Superior temporal gyrus (tissue), 1 donor: ENCODE results near the gene TSEN2.

Experiments
- DNase-seq: peaks from one replicate; pipeline ENCODE4 v3.0.0-alpha.2; 2016; ENCODE audit errors: extremely low spot score

Gene TSEN2

DNA sequence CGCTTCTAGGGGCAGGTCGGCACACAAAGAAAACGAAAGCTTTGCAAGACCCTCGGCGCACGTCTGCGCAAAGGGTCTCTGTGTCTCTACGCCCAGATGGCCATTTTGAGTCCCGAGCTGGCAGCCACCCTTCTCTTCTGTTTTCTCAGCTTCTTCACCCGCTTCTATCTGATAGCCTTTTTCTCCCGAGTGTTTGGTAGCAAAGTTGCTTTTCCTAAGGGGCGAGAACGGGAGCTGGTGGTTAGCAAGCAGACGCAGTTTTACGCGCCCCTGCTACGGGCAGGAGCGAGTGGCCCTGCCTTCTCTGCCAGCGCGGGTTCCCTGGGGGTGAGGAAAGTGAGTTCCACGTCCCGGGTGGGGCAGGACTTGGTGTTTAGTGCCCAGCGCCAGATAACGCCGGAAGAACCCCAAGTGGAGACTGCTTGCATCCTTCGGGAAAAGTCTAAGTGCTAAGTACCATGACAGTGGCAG lies 69.7 kb downstream of the TSEN2 start:
- DNase-seq = peak; percentile 35

DNA sequence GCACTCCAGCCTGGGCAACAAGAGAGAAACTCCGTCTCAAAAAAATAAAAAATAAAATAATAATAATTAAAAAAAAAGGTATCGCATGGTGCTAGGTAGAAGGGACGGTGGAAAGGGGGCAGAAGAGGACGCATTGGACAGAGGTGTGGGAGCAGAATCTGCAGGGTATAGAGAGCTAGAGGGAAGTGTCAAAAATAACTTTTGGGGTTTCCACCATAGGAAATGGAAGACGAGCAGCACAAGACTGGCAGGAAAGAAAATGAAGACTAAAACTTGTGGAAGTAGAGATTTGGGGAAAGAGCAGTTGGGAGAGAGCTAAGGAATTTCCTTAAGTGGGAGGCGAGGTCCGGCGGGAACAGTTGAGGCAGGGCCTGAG lies 72.0 kb downstream of the TSEN2 start:
- no peak for DNase-seq

DNA sequence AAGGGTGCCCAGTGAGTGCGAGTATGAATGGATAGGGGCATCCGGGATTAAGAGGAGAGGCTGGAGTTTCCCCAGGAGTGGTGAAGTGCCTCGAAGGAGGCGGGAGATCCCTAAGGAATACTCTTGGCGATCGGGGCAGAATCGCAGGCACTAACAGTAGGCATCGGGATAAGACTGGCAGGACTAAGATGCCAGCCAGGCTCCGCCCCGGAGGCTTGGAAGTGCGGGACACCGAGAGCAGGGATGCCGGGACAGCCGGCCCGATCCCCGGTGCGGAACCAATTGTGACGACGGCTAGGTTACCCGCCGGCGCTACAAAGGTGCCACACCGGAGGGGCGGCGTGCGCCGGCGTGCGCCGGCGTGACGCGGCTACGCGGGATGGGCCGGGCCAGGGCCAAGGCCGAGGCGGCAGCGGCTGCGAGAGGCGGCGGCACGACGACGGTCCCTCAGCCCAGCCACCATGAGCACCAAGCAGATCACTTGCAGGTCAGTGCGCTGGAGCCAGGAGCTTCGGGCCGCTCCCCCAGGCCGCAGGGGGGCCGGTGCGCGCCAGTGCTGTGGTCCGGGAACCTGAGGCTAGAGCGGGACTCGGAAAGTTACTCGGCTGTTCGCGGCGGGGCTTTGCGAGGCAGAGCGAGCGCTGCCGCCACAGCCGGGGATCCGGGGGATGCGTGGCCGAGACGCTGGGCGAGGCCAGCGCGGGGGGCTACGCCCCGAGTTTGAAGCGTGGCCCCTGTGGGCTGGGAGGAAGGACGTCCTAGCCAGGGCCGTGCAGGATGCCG lies 72.6 kb downstream of the TSEN2 start, which contains the start of gene MKRN2:
MKRN2 (plus strand) TSS at position 398 of the 783 bp plus-strand sequence; CDS start at position 462, 64 bp downstream.
- peak; percentile 87 for DNase-seq

DNA sequence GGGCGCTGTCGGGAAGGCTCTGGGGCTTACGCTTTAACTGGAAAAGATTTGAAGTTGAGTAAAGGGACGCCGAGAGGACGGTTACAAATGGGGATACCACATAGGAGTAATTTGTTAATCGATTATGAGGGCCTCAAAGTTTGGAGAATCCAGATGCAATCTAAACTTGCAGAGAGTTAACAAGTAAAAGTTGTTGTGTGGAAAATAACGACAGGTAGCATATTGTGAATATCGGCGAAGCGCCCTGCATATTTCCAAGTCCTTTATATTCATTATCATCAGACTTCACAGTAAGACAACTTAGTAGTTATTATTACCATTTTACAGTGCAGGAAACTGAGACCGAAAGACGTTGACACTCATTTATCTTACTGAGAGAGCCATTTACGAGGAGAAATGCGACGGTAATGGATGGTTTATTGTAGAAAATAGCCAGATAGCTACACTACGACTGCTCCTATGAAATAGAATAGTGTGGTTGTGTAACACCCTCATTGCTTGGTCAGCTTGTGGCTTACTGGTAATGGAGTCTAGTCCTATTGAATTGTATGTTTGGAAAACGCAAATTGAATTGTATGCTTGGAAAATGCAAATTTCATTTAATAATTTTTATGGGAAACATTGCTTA lies 73.3 kb downstream of the TSEN2 start:
- peak; percentile 60 for DNase-seq

DNA sequence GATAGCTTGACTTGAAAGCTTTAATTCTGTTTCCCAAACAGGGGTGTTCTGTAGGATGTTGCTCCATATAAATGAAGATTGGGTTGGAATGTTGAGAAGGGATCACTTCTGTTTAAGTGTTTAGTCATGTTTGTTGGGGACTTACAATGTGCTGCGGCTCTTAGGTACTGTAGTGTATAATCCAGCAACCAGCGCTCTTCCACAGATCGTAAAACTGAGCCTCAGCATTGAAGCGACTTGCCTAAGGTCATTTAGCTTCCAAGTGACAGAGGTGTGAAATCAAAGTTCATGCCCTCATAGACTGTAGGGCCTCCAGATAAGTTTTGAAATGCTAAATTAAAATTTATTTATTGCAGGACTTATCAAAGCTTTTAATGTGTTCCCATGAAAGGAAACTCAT lies 74.4 kb downstream of the TSEN2 start:
- DNase-seq = no peak

DNA sequence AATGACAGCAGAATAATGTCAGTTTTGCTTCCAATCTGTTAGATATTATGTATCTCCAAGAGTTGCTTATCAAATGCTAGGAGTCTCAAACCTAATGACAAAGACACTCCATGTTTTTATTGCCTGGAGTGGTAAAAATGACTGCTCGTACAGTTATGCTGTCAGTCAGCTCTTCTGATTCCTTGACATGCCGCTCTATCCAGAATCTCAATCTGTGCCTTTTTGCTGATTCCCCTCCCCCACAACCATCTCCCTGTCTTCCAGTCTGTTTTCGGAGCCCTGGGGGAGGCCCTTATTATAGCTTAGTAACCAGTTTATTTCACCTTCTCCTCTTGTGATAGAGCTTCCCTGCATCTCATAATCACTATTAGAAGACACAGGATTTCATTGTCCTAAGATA lies 75.2 kb downstream of the TSEN2 start:
- DNase-seq = no peak

DNA sequence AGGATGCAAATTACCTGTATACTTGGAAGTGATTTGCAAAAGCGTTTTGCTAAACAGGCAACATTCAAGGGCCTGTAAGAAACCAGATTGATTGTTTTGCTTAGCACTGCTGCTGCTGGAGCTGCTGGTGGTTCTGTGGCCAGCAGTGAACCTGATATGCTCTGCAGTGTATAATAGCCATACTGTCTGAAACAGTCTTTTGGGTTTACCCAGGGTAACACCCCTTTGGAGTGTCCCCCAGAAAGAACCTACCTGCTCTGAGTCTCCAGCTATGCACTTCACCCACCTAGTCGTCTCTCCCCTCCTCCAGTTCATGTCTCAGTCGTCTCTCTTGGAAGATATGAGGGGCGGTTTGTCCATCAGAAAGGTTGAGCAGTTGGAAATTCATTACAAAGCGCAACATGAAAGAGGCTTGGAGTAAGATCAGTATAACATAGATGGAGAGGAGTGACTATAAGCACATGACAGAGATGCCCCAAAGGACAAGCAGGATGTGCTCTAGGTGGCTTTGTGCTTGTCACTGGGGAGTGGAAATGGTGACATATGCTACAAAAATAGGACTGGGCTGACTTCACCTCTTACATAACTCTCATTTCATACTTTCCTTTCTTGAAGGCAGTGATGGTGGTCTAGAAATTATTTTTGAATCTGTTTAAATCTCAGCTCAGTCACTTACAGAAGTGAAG lies 76.4 kb downstream of the TSEN2 start:
- no peak for DNase-seq

DNA sequence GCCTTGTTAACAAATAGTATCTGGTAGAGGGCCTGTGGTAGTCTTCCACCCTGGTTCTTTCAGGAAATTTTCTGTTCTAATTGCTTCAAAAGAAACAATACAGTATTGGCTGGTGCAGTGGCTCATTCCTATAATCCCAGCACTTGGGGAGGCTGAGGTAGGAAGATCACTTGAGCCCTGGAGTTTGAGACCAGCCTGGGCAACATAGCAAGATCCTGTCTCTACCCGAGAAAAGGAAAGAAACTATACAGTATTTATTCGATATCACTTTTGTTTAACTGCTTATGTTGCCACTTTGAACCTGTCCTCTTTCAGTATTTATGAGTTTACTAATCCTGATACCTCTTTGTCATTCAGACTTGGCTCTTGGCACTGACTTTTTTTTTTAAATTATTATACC lies 77.1 kb downstream of the TSEN2 start:
- no peak for DNase-seq

DNA sequence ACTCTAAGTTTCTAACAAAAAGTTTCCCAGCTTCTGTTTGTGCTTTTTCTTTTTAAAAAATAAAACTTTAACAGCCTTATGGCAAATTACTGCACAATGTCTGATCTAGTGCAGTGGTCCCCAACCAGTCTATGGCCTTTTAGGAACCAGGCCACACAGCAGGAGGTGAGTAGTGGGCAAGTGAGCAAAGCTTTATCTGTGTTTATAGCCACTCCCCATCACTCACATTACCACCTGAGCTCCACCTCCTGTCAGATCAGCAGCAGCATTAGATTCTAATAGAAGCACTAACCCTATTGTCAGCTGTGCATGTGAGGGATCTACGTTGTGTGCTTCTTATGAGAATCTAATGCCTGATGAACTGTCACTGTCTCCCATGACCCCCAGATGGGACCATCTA lies 78.2 kb downstream of the TSEN2 start:
- no peak for DNase-seq

DNA sequence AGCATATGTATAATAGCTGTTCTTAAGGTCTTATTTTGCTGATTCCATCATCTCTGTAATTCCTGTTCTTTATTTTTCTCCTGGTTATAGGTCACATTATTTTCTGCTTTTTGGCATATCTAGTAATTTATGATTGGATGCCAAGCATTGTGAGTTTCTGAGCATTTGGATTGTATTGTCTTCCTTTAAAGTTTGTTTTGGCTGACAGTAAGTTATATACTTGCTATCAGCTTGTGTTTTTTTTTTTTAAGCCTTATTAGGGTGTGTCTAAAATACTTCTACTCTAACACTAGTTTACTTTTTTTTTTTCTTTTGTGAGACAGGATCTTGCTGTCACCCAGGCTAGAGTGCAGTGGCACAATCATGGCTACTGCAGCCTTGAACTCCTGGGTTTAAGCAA lies 82.7 kb downstream of the TSEN2 start:
- no peak for DNase-seq

DNA sequence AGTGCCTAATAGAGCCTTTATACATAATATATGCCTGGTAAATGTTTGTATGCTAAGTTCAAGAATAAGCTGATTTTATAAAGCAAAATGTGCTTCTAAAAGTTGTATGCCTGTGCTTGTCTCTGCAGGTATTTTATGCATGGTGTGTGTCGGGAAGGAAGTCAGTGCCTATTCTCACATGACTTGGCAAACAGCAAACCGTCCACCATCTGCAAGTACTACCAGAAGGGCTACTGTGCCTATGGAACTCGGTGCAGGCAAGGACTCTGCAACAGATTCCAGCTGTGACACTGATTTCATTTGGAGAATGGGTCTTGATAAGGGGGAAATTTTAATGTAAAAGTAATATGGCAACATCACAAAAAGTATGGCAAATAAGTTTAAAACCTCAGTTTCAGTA lies 84.5 kb downstream of the TSEN2 start:
- DNase-seq = no peak

DNA sequence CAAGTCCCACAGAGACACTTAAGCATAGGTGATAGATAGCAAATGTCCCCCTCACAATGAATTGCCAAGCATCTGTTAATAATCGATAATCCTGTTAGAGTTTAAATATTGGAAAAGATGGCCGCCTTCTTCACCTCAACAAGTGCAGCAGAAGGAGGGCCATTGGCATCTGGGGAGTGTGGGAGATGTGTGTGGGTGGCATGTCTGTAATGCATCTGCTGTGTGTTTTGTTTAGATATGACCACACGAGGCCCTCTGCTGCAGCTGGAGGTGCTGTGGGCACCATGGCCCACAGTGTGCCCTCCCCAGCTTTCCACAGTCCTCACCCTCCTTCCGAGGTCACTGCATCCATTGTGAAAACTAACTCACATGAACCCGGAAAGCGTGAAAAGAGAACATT lies 85.6 kb downstream of the TSEN2 start:
- DNase-seq = no peak

DNA sequence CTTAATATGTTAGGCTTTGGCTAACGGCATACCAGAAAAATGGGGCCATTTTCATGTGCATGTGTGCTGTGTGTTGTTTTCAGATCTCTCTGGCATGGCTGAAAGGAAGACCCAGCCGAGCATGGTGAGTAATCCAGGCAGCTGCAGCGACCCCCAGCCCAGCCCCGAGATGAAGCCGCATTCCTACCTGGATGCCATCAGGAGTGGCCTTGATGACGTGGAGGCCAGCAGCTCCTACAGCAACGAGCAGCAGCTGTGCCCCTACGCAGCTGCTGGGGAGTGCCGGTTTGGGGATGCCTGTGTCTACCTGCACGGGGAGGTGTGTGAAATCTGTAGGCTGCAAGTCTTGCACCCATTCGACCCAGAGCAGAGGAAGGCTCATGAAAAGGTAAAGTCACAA lies 87.7 kb downstream of the TSEN2 start:
- no peak for DNase-seq

DNA sequence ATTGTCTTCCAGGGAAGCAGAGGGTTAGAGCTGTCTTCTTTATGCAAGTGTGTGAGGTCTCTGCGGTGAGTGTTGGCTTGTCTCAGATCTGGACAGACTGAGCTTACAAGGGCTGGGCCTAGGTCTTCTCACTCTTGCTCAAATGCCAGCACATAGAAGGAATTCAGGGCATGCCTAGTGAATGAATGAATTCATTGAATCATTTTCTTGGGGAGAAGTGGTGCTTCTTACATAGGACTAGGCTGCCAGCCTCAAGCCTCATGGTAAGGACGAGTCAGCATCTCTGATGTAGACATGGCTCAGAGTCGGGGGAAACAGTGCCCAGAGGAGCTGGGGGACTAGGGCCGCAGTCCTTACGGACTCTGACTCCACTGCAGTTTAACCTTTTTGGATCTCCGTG lies 89.9 kb downstream of the TSEN2 start:
- DNase-seq = no peak

DNA sequence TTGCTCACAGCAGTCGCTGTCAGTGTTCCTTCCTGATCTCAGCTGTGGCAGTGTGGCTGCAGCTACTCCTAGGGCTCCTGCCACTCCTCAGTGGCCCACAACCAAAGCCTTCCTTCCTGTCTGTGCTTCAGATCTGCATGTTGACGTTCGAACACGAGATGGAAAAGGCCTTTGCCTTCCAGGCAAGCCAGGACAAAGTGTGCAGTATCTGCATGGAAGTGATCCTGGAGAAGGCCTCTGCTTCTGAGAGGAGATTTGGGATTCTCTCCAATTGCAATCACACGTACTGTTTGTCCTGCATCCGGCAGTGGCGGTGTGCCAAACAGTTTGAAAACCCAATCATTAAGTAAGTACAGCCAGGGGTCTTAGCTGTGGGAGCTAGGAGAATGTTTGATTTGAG lies 90.4 kb downstream of the TSEN2 start:
- DNase-seq = no peak

DNA sequence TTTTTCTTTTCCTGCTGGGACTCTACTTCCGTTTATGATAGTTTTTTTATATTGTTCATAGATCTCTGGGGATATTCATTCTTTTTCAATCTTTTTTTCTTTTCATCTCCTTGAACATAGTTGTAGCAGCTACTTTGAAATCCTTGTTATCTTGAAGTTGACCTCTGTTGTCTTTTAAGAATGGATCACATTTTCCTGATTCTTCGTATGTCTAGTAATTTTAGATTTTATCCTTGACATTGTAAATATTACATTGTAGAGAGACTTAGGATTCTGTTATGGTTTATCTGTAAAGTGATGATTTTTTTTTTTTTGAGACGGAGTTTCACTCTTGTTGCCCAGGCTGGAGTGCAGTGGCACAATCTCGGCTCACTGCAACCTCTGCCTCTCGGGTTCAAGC lies 93.1 kb downstream of the TSEN2 start:
- DNase-seq = no peak

DNA sequence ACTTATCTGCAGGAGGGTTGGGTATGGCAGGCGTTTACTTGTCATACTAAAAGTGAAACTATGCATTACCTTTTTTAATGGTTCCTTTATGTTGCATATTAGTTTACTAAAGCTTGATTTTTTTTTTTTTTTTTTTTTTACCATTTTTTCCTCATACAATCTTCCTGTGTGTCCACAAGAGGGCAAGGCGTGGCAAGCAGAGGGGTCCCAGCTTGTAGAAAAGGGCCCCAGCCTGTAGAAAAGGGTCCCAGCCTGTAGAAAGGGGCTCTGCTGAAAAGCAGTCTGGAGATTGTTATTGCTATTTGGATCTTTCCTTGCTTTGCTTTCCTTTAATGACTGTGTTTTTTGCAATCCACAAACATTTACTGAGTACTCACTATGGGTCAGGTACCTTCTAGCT lies 94.5 kb downstream of the TSEN2 start:
- DNase-seq = no peak

DNA sequence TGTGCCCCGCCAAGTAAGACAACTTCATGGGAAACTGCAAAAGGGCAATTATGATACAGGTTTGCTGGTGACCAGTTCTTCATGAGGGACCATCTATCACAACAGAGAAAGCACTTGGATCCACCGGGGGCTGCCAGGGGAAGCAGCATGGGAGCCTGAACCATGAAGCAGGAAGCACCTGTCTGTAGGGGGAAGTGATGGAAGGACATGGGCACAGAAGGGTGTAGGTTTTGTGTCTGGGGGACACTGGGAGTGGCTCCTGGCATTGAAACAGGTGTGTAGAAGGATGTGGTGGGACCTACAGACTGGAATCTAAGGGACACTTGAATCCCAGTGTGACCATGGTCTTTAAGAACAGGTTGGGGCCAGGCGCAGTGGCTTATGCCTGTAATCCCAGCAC lies 95.2 kb downstream of the TSEN2 start:
- no peak for DNase-seq

DNA sequence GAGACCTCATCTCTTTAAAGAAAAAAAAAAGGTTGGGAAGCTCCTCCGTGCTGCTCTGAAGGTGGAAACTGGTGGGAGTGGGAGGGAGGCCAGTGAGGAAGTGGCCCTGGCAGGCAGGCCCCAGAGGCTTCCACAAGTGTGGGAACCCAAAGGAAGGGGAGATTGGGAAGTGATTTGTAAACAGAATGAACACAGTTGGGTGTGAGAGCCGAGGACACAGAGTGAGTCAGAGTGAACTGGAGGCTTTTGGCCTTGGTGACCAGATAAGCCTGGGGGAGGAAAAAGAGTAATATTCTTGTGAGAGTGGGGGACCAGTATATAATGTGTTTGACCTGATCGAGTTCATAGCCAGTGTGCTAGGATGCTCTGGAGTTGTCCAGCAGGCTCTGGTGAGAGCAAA lies 95.6 kb downstream of the TSEN2 start:
- DNase-seq = no peak

DNA sequence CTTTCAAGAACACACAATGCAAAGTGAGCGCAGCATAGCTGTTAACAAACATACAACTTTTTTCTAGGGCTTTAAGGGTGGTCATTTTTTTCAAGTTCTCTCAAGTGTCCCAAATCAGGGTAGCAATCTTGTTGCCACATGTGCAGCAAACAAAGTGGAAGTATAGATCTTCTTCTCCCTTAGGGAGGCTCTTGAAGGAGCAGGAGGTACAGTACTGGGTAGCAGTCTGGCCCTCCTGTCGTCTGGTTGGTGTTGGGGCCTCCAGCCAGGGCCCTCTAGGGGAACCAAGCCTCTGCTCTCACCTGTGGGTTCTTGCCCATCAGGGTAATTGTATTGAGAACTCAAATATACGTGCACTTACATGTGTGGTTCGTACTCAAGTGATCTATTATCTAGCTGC lies 98.5 kb downstream of the TSEN2 start:
- no peak for DNase-seq
